Measurements from ENCODE around the gene JPH4. TPM values are rescaled to one million over a fixed set of nuclear protein-coding genes. Genes with fewer than 3 reads are reported as not detected.

JPH4 gene
- total RNA-seq, 4 donors from 2014 or later, result 0.19 to 2.0 (median 1.2) TPM

DNA sequence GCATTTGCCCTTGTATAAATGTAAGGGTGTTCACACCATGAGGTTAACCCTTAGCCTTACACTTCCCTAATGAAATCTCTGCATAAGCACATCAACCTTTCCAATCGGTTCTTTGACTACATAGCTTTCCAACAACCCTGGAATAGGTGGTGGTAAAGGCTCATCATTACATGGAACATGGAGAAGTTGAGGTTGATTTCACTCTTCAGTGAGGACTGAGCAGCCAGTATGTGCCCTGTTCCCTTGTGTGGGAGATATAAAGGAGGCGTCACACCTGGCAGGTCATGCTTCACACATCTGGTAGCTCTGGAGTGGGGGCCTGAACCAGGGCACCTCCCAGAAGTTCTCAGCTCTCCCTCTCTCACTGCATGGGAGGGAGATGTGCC, 21.7 kb upstream of the JPH4 start:
- no peak for TF ChIP-seq CTCF (IDR thresholded peaks at IDR 0.05; ENCODE audit: low read depth)

DNA sequence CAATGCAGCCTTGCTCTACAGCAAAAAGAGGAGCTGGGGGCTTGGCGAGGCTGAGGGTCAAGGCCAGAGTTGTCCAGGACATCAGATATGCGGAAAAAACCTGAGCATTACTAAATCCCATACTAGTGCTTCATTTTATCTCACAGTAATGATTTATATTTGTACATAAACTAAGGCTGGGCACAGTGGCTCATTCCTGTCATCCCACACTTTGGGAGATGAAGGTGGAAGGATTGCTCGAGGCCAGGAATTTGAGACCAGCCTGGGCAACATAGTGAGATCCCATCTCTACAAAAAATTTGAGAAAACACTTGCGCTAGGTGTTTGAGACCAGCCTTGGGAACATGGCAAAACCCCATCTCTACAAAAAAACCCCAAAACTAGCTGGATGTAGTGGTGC, 11.6 kb upstream of the JPH4 start:
- no peak for TF ChIP-seq CTCF (IDR thresholded peaks at IDR 0.05; ENCODE audit: low read depth)

- TF ChIP-seq CTCF (IDR thresholded peaks at IDR 0.05; ENCODE audit: low read depth), result no peak
Measured at GRCh38 chr14:23589606-23590005, 11.0 kb upstream of the JPH4 start.

DNA sequence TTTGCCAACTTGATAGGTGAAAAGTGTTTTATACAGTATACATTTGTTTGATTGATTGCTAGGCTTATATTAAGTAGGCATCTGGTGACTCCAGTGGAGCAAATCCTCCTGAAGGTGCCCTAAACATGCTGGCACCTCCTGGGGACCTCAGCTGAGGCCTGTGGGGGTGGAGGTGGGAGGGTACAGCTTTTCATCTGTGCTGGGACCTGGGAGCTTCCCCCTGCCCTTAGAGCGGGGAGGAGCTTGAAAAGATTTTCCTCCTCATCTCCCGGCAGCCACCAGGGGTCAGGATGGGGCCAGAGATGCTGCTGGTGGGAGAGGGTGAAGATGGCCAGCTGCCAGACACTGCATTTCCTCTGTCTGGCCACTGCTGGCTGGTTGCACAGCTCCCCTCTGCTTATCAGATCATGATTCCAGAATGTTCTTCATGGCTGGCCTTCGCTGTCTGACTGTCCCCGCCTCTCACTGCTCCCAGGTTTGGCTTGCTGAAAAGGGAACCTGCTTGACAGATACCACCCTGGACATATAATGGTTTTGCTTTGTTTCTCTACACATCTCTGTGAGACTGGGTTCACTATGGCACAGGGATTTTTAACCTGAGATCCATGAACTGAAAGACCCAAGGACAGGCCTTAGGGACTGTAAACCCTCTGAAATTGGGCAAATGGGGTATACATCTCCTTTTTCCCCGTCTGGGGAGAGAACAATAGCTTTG, 10.5 kb upstream of the JPH4 start:
- TF ChIP-seq CTCF (IDR thresholded peaks at IDR 0.05; ENCODE audit: low read depth), result no peak

DNA sequence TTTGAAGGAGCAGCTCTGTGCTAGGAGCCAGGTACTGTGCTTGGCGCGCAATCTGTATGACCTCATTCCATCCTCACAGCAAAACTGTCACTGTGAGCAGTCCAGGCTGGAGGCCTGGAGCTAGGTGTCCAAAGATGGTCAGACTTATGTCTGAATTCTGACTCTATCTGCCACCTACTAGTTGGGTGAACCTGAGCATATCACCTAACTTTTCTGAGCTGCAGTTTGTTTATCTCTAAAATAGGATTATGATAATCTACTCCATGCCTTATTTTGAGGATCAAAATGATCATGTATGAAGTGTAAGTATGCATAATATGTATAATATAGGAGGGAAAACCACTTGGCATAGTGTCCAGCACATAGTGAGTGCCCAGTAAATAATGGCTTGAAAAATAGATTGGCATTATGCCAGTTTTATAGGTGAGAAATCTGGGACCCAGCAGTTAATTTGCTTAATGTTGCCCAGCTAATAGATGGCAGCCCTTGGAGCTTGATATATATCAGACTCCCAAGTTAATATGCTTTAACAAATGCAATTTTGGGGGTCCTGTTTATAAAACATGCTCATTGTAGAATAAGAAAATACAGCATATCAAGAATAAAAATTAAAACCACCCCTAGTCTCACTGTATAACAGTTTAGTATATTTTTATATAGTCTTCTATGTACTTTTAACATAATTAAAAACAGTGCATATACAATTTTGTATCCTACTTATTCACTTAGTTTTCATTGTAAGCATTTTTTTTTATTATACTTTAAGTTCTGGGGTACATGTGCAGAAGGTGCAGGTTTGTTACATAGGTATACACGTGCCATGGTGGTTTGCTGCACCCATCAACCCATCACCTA, 4.5 kb upstream of the JPH4 start:
- TF ChIP-seq CTCF (IDR thresholded peaks at IDR 0.05; ENCODE audit: low read depth), result no peak

- no peak for TF ChIP-seq CTCF (IDR thresholded peaks at IDR 0.05; ENCODE audit: low read depth)
Measured at GRCh38 chr14:23580948-23581281, 2.3 kb upstream of the JPH4 start.

DNA sequence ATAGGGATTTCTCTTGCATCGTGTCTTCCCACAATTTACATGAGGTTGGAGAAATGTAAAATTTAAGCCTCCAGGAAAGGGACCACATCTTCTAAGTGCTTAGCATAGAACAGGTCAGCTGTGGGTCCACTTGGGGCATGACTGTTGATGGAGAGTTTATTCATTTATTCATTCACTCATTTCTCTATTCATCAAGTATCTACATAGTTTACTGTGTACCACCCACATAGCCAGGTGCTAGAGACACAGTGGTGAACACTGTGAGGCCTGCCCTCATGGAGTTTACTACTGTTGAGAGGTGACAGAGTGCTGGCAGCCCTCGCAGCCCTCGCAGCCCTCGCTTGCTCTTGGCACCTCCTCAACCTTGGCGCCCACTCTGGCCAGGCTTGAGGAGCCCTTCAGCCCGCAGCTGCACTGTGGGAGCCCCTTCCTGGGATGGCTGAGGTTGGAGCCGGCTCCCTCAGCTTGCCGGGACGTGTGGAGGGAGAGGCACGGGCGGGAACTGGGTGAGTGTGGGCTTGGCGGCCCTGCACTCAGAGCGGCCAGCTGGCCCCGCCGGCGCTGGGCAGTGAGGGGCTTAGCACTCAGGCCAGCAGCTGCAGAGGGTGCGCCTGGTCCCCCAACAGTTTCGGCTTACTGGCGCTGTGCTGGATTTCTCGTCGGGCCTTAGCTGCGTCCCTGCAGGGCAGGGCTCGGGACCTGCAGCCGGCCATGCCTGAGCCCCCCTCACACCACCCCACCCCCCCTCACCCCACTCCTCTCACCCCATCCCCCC, 1.7 kb upstream of the JPH4 start:
- TF ChIP-seq CTCF (IDR thresholded peaks at IDR 0.05; ENCODE audit: low read depth), result no peak

Measured in subcutaneous adipose tissue (tissue), 4 donors.